Lower lobe of right lung (tissue), 2 donors: ENCODE results near the gene SUV39H1. TPM values are rescaled to one million over a fixed set of nuclear protein-coding genes. Genes with fewer than 3 reads are reported as not detected.
A peak's percentile ranks its signal among the peaks of the same experiment; 100 is the strongest.

Source experiments
- ATAC-seq, 2 donors: fragments of 200-7000 bp; cut with Tn5 transposase; one replicate each; pipeline ENCODE4 v1.9.1; 2020 to 2022; ENCODE audit warnings: mild to moderate bottlenecking in 2 of 2, moderate library complexity in 2 of 2
- DNase-seq: peaks from one replicate; pipeline ENCODE4 v3.0.0-alpha.2; 2020
- H3K27ac ChIP-seq: fragments of 200-600 bp; one replicate; pipeline ENCODE4 v1.8.0; 2022
- H3K27me3 ChIP-seq: fragments of 200-600 bp; one replicate; pipeline ENCODE4 v1.8.0; 2022; ENCODE audit warnings: low read depth
- H3K36me3 ChIP-seq: fragments of 200-600 bp; one replicate; pipeline ENCODE4 v1.8.0; 2022; ENCODE audit warnings: mild to moderate bottlenecking
- H3K4me1 ChIP-seq: fragments of 200-600 bp; one replicate; pipeline ENCODE4 v1.8.0; 2022
- H3K4me3 ChIP-seq: fragments of 200-600 bp; one replicate; pipeline ENCODE4 v1.8.0; 2022; ENCODE audit warnings: mild to moderate bottlenecking
- H3K9me3 ChIP-seq: fragments of 200-600 bp; one replicate; pipeline ENCODE4 v1.8.0; 2022
- CTCF ChIP-seq: fragments of 200-600 bp; IDR thresholded peaks from one replicate; pipeline ENCODE4 v1.8.0; 2022; ENCODE audit warnings: antibody characterized with exemption, mild to moderate bottlenecking
- intact Hi-C: fragments of 100-400 bp; cut with DNase I; formaldehyde crosslinking; loops from one replicate; pipeline ENCODE4 v1.11.0; 2022
- total RNA-seq: library from RNA; stranded (reverse); fragmentation: NEBNext Ultra II Directional; extraction: Animal tissue kit (Norgen Biotek cat#: 25700); gene quantifications from one replicate; pipeline ENCODE4 v1.2.1, GENCODE V29; 2021
- donor health status: DM: no; HTN: yes; CAD: no; lungs with severe emphysema.

The SUV39H1 gene
- total RNA-seq, 1 donor from 2014 or later = 3.5 TPM

GRCh38 chrX:48754238-48754637, 57.7 kb downstream of the SUV39H1 start:
- intact Hi-C loops = no loop called here
- Histone ChIP-seq H3K9me3 (no peaks in the 10 kb centered on the region), H3K36me3 (no peaks in the 10 kb centered on the region), H3K4me1 (no peaks in the 10 kb centered on the region), H3K27me3 (no peaks in the 10 kb centered on the region), H3K27ac (no peak overlapping the region), H3K4me3 (no peak overlapping the region)
- no peak for TF ChIP-seq CTCF
- ATAC-seq = peak in 1 of 2 donors; percentile 12
- no peak for DNase-seq

Other genes starting within 250 kb of the SUV39H1 start
- gene SLC38A5, start 226.5 kb upstream of the SUV39H1 start, total RNA-seq = 15.9 TPM
- gene FTSJ1, start 220.5 kb upstream of the SUV39H1 start, total RNA-seq = 30.2 TPM
- 6.1 TPM for gene PORCN, start 187.7 kb upstream of the SUV39H1 start, total RNA-seq
- 74.0 TPM for gene EBP, start 174.9 kb upstream of the SUV39H1 start, total RNA-seq
- gene TBC1D25, start 157.0 kb upstream of the SUV39H1 start, total RNA-seq = 12.0 TPM
- gene RBM3, start 122.2 kb upstream of the SUV39H1 start, total RNA-seq = 157 TPM
- gene WDR13, start 99.2 kb upstream of the SUV39H1 start, total RNA-seq = 125 TPM
- 40.3 TPM for gene WAS, start 12.9 kb upstream of the SUV39H1 start, total RNA-seq
- 0.95 TPM for gene GLOD5, start 65.0 kb downstream of the SUV39H1 start, total RNA-seq
- 1.2 TPM for gene GATA1, start 89.9 kb downstream of the SUV39H1 start, total RNA-seq
- 96.1 TPM for gene HDAC6, start 105.3 kb downstream of the SUV39H1 start, total RNA-seq
- not detected for gene ERAS, start 129.8 kb downstream of the SUV39H1 start, total RNA-seq
- 3.0 TPM for gene PCSK1N, start 138.9 kb downstream of the SUV39H1 start, total RNA-seq
- 37.7 TPM for gene TIMM17B, start 201.0 kb downstream of the SUV39H1 start, total RNA-seq
- gene PQBP1, start 201.2 kb downstream of the SUV39H1 start, total RNA-seq = 55.0 TPM
- gene SLC35A2, start 214.9 kb downstream of the SUV39H1 start, total RNA-seq = 21.3 TPM
- 20.6 TPM for gene PIM2, start 222.3 kb downstream of the SUV39H1 start, total RNA-seq